ENCODE data around the gene MRPL41.

DNA sequence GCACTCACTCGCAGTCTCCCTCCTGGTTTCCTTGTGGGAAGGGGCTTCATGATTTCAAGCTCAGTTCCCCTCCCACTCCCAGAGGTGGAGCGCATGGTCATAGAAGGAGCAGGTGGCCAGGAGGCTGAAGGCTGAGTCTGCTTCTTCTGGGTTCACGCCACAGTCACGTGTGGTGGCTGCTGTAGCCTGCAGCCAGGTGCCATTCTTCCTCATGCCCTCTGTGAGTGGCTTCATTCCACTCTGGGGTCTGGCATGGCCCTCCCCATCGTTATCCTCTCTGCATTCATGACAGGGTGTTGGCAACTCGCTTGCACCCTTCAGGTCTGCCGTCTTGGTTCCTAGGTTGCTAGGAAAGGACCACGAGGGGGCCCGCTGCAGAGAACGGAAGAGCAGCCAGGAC lies 3.5 kb downstream of the MRPL41 start:
- TF ChIP-seq YY1 (IDR thresholded peaks at IDR 0.05; ENCODE audit: insufficient read depth, insufficient read length) (no peak), SUZ12 (IDR thresholded peaks at IDR 0.05; ENCODE audit: extremely low read depth, insufficient read depth, insufficient read length) (no peak), ZNF274 (IDR thresholded peaks at IDR 0.05; ENCODE audit: low read depth, low read length) (no peak)
